ENCODE data around the gene MBD5.

MBD5 gene

GRCh38 chr2:148490840-148491439 is 470.0 kb downstream of the MBD5 start:
- DNase-seq = no peak

GRCh38 chr2:148493822-148494563 is 473.1 kb downstream of the MBD5 start:
- no peak for DNase-seq

GRCh38 chr2:148495586-148495985 is 474.7 kb downstream of the MBD5 start:
- DNase-seq = no peak

- no peak for DNase-seq
Observed at GRCh38 chr2:148501545-148501944, 480.7 kb downstream of the MBD5 start.

- no peak for DNase-seq
Observed at GRCh38 chr2:148503516-148503915, 482.6 kb downstream of the MBD5 start.

- DNase-seq = no peak
Observed at GRCh38 chr2:148507970-148508369, 487.1 kb downstream of the MBD5 start.

- no peak for DNase-seq
Observed at GRCh38 chr2:148508878-148509287, 488.0 kb downstream of the MBD5 start.

- peak; percentile 21 for DNase-seq
Observed at GRCh38 chr2:148509288-148509902, 488.5 kb downstream of the MBD5 start.

GRCh38 chr2:148511883-148512282 is 491.0 kb downstream of the MBD5 start:
- no peak for DNase-seq

GRCh38 chr2:148512501-148512900 is 491.6 kb downstream of the MBD5 start:
- no peak for DNase-seq

- DNase-seq = no peak
Observed at GRCh38 chr2:148513427-148513826, 492.5 kb downstream of the MBD5 start.

- DNase-seq = no peak
Observed at GRCh38 chr2:148515120-148515519, 494.2 kb downstream of the MBD5 start.

GRCh38 chr2:148515976-148516375 is 495.1 kb downstream of the MBD5 start:
- no peak for DNase-seq

GRCh38 chr2:148517296-148517695 is 496.4 kb downstream of the MBD5 start:
- DNase-seq = no peak

GRCh38 chr2:148517822-148518221 is 496.9 kb downstream of the MBD5 start:
- no peak for DNase-seq

- DNase-seq = no peak
Observed at GRCh38 chr2:148519013-148519412, 498.1 kb downstream of the MBD5 start.

GRCh38 chr2:148521181-148521580 is 500.3 kb downstream of the MBD5 start:
- DNase-seq = no peak

- no peak for DNase-seq
Observed at GRCh38 chr2:148523315-148523714, 502.4 kb downstream of the MBD5 start.

- DNase-seq = no peak
Observed at GRCh38 chr2:148524519-148524919, 503.6 kb downstream of the MBD5 start.

GRCh38 chr2:148525130-148525529 is 504.2 kb downstream of the MBD5 start:
- no peak for DNase-seq

GRCh38 chr2:148526509-148527346 is 505.8 kb downstream of the MBD5 start:
- DNase-seq = no peak

GRCh38 chr2:148527488-148528340 is 506.8 kb downstream of the MBD5 start:
- no peak for DNase-seq
